ENCODE results near the gene TACC2.

Gene TACC2

DNA sequence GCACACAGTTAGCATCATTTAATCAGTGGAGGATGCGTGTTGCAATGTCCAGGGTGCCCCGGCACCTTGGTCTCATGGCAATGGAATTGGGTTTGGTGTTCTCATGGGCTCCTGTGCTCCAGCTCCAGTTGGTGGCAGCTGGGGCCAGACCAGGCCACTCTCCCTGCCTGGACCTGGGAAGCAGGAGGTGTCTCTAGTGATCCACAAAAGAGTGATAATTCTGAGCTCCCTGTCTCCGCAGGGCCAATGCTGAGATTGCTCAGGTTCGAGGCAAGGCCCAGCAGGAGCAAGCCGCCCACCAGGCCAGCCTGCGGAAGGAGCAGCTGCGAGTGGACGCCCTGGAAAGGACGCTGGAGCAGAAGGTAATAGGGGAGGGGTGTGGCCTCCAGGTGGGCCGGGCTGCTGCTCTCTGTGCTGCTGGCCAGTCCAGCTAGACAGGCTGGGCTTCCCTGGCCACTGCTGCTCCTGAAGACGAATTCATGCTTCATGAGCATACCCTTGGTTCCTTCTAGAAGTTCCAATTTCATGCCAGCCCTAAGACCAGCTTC lies 260.4 kb downstream of the TACC2 start:
- DNase-seq (ENCODE audit: low spot score): no peak

DNA sequence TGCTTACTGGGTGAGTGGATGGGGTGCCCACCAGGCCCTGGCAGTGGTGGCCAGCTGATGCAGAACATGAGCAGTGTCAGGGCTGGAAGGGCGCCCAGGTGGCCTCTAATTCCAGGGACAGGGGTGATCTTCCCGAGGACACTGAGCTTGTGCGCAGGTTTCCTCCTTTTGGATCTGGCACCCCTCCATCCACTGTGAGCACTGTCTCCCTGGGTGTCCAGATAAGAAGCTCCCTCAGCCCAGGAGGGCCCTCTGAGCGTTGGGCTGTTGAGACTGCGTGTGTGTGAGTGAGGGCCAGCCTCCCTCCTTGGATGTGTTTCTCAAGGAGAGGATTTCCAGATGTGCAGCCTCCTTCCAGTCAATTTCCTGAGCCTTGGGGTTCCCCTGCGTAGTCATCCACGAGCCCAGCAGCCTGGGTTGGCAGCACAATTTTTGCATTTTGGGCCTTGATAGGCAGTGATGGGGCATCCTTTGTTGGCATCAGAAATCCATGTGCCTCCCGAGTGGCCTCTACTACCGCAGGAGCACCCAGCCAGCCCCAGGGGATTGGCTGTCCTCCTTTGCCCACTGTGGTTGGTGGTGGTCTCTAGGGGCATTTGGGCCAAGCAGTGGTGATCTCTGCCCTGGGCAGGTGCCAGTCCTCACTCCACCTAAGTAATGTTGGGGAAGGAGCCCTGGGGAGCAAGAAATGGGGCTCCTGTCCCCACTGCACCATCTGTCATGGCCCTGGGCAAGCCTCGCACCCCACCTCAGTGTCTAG lies 261.2 kb downstream of the TACC2 start:
- no peak for DNase-seq (ENCODE audit: low spot score)

DNA sequence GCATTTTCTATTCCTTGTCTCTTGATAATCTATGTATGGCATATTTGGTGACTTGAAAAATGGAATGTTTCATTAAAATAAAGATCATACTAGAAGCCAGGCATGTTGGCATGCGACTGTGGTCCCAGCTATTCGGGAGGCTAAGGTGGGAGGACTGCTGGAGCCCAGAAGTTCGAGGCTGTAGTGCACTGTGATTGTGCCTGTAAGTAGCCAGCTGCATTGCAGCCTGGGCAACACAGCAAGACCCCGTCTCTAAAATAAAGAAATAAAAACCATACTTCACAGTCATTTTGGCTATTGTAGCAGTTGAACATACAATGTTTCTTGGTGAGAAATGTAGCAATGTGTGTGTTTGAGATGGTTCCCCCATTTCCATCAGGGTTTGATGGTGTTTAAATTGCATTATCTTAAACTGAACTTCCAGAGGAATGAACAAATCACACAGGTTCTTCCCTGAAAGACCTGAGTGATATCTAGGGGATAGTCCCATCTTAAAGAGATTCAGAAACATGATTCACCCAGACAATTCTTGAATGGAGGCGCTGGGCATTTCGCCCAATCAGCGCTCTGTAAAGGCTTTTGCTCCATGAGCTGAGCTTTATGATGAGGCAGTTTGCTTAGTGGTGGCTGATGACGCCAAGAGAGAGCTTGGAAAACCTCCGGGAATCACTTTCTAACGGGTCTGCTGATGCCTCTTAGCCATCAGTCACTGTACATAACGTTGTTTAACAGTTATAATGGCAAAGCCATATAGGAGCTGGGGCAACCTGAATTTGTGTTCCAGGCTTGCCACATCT lies 262.7 kb downstream of the TACC2 start:
- DNase-seq (ENCODE audit: low spot score): no peak

- no peak for DNase-seq (ENCODE audit: low spot score)
Observed at GRCh38 chr10:122252805-122253204, 263.8 kb downstream of the TACC2 start.

GRCh38 chr10:122253605-122254004 lies 264.6 kb downstream of the TACC2 start:
- no peak for DNase-seq (ENCODE audit: low spot score)

DNA sequence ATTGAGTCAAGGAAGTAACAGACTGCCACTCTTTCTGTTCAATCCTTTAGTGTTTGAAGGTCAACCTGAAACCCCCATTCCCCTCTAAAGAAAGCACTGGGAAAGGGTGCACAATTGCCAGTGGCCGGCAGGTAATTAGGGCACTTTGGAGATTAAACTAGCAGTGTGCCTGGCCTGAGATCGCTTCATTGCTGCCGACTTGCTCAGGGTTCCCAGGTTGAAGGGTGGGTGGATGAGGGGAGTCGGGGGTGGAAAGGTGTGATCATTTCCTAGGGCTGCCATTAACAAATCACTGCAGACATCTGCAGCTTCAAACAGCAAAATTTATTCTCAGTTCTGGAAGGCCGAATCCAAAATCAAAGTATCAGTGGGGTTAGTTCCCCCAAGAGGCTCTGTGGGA lies 265.9 kb downstream of the TACC2 start:
- DNase-seq (ENCODE audit: low spot score): no peak

DNA sequence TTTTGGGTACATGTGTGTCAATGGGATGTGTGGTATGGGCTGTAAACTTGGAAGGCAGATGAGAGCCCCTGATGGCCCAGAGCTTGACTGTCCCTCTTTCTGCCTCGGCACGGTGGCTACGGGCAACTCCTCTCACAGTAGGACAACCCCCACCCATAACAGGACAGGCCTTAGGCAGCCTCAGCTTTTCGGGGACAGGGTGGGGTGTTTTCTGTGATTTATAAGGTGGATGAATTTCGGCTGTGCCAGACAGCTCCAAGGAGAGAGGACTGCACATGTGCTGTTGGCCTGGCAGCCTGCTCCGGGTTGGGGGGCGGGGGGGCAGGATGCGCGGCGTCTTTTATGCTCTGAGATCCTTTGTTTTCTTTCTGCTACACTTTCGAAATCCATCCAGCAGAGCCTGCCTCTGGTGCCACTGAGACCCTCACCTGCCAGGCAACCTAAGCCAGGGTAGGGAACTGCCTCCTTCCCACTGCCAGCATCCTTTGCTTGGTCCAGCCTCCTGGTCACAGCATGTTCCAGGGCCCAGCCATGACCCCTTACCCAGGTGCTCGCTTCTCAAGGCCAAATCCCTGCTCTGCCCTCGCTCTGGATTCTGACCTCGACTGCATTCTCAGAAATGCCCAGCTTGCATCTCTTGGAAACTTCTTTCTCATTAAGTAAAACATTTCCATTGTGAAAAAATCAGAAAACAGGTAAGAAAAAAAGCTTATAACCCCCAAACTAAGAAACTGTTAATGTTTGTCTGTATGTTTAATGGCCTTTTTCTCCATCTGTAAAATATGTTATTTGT lies 266.7 kb downstream of the TACC2 start:
- DNase-seq (ENCODE audit: low spot score): no peak

GRCh38 chr10:122257041-122257440 lies 268.1 kb downstream of the TACC2 start:
- DNase-seq (ENCODE audit: low spot score): no peak

DNA sequence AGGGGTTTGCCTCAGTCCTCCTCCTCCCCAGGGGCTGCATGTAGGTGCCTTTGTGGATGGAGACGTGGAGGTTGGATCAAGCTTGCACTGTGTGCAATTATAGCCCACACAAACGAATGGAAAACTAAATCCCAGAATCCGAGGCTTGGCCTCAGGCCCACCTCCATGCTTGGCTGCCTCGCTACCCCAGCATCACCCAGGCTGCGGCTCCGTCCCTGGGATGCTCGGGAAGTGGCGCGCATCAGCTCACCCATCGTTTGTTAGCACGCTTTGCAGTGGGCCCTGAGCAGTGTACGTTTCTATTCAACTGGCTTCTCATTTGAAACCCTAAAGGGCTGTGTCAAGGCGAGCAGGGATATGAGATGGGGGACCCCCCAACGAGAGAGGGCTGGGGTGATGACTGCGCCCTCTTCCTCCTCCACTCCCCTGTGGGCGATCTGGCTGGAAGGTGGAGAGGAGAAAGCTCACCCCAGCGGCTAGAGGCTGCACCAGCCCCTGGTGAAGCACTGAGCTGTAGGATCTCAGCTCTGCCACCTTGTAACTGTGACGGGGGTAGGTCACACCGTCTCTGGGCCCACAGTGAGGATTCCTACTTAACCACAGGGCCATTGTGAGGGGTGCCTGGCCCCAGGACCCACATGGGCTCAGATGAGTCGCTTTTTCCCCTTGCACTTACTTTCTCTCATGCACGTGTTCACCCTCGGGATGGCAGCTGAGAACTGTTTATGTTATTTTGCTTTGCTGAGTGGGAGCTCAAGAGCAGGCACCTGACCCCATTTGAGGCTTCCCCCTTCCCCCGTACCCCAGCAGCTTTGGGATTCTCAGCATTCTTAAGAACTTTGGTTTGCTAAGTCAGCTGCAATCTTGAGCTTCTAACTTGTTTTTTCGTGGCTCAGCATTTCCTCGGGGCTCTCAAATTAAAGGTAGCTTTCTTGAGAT lies 269.4 kb downstream of the TACC2 start:
- DNase-seq (ENCODE audit: low spot score): no peak

GRCh38 chr10:122259075-122259466 lies 270.1 kb downstream of the TACC2 start:
- no peak for DNase-seq (ENCODE audit: low spot score)

- no peak for DNase-seq (ENCODE audit: low spot score)
Observed at GRCh38 chr10:122261584-122261983, 272.6 kb downstream of the TACC2 start.

DNA sequence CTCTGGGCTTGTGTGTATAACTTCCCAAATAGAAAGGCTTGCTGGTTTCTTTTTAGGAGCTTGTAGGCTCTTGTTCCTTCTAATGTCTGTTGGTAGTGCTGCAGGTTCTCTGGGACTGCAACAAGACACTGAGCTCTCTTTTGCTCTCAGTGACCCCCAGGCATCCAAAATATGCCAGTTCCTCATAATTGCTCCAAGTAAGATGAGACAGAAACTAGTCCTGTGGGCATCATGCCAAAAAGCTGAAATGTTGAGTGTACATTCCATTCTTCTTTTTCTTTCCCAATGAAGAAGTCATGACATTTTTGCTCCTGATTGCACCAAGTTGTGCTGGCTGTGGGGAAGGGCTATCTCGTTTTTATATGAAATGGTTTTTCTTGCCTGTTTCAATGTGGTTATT lies 275.0 kb downstream of the TACC2 start:
- no peak for DNase-seq (ENCODE audit: low spot score)

- no peak for DNase-seq (ENCODE audit: low spot score)
Observed at GRCh38 chr10:122264436-122264835, 275.5 kb downstream of the TACC2 start.

GRCh38 chr10:122264931-122265330 lies 276.0 kb downstream of the TACC2 start:
- DNase-seq (ENCODE audit: low spot score): no peak

- DNase-seq (ENCODE audit: low spot score): no peak
Observed at GRCh38 chr10:122265896-122266295, 276.9 kb downstream of the TACC2 start.

DNA sequence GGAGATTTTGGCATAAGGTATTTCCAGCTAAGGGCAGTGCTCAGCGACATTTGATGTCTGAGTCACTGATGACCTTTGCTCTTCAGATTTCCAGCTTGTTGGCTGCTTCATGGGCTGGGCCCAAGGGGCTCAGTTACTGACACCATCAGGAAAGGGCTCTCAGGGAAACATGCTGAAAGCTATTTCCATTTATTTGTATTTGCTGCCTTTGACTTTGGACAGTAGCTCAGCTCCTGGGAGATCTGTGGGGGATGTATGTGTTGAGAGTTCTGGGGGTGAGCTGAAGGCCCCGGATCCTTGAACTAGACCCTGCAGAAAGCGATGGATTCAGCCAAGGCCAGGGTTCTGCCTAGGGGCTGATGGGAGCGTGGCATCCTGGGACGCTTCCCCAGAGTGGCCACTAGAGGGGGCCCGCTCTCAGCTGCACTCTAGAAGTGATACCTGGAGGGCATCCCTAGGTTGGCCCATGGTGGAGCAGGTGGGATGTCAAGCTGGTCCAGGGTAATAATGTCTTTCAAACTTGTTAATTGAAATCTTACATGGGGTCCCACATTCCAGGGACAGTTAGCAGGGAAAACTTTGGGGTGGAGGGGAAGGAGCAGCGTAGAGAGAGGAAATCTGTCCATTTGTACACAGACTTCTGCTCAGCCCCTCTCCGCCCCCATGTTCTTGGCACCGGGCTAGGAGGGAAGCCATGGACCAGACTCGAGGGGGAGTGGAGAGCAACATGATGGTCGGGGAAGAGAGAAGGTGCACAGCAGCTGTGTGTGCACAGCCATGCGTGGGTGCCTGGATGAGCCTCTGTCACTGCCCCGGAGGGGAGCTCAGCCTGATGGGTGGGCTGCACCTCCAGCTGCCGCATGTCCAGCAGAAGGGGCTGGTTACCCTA lies 279.1 kb downstream of the TACC2 start:
- peak; percentile 52 for DNase-seq (ENCODE audit: low spot score)

DNA sequence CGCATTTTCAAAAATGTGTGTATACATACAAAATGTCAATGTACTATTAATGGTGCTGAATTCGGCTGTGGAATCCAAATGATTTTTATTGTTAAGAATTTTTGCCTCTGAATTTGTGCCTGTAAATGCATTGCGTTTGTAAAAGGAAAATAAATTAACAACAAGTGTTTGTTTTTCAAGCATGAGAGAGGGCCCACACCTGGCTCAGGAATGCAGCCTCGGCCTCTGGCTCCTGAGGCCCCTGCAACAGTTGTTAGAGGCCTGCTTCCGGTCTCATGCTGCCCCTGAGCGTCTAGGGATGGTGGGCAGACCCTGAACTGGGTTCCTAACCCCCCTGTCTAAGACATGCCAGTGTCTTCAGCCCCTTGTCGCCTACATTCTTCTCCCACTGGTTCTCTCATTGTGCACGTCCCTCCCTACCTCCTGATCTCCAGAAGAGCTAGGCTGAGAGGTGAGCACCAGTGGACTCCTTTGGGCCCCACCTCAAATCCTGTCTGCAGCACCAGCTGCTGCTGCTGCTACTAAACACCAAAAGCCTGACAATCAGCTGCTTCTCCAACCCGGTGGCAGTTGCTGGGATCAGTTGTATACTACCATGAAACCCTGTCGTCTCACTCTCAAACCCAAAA lies 280.2 kb downstream of the TACC2 start:
- DNase-seq (ENCODE audit: low spot score): no peak

DNA sequence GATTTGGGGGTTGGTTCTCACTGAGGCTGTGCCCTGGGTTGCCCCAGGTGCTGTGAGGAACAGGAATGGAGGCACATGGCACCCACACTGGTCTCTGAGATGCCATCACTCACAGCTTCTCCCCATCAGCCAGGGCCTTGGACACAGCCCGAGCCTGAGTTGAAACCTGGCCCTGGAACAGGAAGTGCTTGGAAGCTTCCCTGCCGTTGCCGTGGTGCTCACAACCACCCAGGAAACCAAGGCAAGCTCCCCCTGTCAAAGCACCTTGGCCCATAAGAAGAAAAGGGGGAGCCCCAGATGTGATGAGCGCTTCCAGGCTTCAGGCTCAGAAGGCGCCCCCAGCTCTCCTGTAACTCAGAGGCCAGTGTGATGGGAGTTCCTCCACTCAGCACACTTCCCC lies 282.1 kb downstream of the TACC2 start, which contains the start of gene BTBD16:
BTBD16 (plus strand) TSS at position 221 of the 400 bp plus-strand sequence. CDS start 3,786 bp downstream, outside the sequence.
- no peak for DNase-seq (ENCODE audit: low spot score)

DNA sequence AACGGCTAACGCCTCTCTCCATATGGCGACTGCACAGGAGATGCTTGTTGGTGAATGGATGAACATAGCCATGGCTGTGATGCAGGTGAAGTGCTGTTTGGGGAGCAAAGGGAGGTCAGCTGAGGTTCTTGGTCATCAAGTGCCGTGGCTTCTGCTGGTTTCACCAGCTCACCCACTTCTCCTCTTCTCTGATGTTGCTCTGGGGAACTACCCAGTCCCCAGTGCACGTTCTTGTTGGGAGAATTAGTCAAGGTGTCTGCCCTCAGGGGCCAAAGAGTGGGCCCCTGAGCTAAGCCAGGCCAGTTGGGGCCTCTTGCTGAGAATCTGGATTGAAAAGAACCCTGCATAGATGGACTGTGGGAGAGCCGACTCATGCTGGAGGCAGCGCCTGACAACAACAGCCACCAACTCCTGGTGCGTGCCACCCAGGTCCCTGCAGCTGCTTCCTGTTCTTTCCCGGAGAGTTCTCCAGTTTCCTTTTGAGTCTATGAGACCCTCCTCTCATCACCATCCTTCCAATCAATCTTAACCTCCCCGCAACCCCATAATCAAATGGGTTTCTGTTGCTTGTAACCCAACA lies 285.1 kb downstream of the TACC2 start:
- no peak for DNase-seq (ENCODE audit: low spot score)

Measured in Ammon's horn (tissue), 1 donor.